ENCODE measurements around the gene ZBTB12. TPM values are rescaled to one million over a fixed set of nuclear protein-coding genes. Genes with fewer than 3 reads are reported as not detected.

ZBTB12 gene
- polyA plus RNA-seq (0.55 to 0.64 TPM (median 0.63 TPM) in 3 replicates), polyA minus RNA-seq (0.73 to 2.1 TPM (median 0.96 TPM) in 3 replicates)
- 0.14 TPM for polyA plus RNA-seq (2011; ENCODE audit: low read depth)
- polyA plus RNA-seq (2011; cell fraction: cytosol; rRNA removed) = 0.56 and 0.77 TPM in 2 replicates
- polyA plus RNA-seq (2011; cell fraction: nucleus; rRNA removed) = 0.42 and 1.1 TPM in 2 replicates
- 0.38 and 2.2 TPM in 2 replicates for polyA plus RNA-seq (2012; ENCODE audit: low replicate concordance)
- polyA minus RNA-seq (2011; cell fraction: cytosol; rRNA and poly(A)+ RNA removed) = 2.1 TPM
- 0.39 and 0.74 TPM in 2 replicates for polyA minus RNA-seq (2011; cell fraction: nucleus; rRNA and poly(A)+ RNA removed)

DNA sequence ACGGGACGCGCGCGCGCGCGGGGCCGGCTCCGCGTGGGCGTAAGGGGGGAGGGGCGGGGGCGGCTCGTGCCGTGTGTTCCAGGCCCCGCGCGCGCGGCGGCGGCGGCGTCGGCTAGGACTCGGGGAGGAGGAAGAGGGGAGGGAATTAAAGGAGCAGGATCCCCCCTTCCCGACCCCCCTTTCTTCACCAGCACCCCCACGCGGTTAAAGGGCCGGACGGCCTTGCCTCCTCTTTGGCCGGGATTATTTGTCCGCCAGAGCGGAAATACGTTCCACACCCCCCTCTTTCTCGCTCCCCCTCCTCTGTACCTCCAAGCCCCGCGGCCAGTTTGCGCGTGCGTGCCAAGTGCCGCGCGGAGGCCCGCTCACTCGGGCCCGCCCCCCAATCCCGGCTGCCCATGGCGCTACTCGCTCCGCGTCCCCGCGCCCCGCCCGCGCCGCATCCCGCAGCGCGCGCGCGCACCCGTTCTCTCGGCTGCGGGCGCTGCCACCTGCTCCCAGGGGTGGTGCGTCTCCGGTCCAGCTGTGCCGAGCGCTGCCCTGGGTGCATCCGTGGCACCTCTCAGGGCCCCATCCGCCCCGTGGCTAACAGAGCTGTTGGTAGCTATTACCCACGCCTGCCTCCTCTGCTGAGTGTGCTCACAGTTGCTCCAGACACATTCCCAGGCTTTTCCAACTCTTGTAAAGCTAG, at the start of gene ZBTB12:
TSS of gene ZBTB12 (minus strand) at position 134 of the 691 bp plus-strand sequence. CDS start 781 bp downstream, outside the sequence.
- Histone ChIP-seq H3K9me3 (ENCODE audit: control insufficient read depth, low read depth, low read length) (no peaks in the 10 kb centered on the region), H3K4me2 (ENCODE audit: control insufficient read depth, extremely low read depth, insufficient read depth, low read depth, low read length) (peak within 1 kb of the TSS; percentile 85), H3K27ac (ENCODE audit: control insufficient read depth, insufficient read depth, low read length) (peak within 1 kb of the TSS; percentile 31), H3K4me1 (ENCODE audit: control insufficient read depth, extremely low read depth, insufficient read depth, low read length) (peaks cover 10% of the 10 kb centered on the region), H3K9me1 (ENCODE audit: control insufficient read depth, extremely low read depth, insufficient read depth, low read length) (no peaks in the 10 kb centered on the region), H3K4me3 (ENCODE audit: control insufficient read depth in 2 of 3, extremely low read depth in 1 of 3, insufficient read depth in 2 of 3, low read depth in 1 of 3, low read length in 3 of 3) (peak within 1 kb of the TSS; percentile 57 to 78 (median 71)), H2AFZ (ENCODE audit: control insufficient read depth, low read length) (peak within 1 kb of the TSS; percentile 75), H4K20me1 (ENCODE audit: control insufficient read depth, extremely low read depth, insufficient read depth, low read length) (no peaks in the 10 kb centered on the region), H3K9ac (ENCODE audit: control insufficient read depth, extremely low read depth, insufficient read depth, low read length) (peak within 1 kb of the TSS; percentile 63), H3K79me2 (ENCODE audit: control insufficient read depth, insufficient read depth, low read length) (no peaks in the 10 kb centered on the region), H3K27me3 (ENCODE audit: control insufficient read depth, extremely low read depth, insufficient read depth, low read length) (no peaks in the 10 kb centered on the region), H3K36me3 (ENCODE audit: control insufficient read depth in 2 of 2, extremely low read depth in 1 of 2, insufficient read depth in 2 of 2, low read length in 2 of 2) (peaks cover 0 to 1% of the 10 kb centered on the region in 2 experiments)
- dilution Hi-C loops (cut with MboI; ENCODE audit: extremely low pct_ligation_motif_present, low sequenced_read_pairs) = no loop called here
- no peak for TF ChIP-seq EZH2 (IDR thresholded peaks at IDR 0.05; ENCODE audit: low read length)
- TF ChIP-seq, protein P1, sequence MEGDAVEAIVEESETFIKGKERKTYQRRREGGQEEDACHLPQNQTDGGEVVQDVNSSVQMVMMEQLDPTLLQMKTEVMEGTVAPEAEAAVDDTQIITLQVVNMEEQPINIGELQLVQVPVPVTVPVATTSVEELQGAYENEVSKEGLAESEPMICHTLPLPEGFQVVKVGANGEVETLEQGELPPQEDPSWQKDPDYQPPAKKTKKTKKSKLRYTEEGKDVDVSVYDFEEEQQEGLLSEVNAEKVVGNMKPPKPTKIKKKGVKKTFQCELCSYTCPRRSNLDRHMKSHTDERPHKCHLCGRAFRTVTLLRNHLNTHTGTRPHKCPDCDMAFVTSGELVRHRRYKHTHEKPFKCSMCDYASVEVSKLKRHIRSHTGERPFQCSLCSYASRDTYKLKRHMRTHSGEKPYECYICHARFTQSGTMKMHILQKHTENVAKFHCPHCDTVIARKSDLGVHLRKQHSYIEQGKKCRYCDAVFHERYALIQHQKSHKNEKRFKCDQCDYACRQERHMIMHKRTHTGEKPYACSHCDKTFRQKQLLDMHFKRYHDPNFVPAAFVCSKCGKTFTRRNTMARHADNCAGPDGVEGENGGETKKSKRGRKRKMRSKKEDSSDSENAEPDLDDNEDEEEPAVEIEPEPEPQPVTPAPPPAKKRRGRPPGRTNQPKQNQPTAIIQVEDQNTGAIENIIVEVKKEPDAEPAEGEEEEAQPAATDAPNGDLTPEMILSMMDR (optimal IDR thresholded peaks at IDR 0.05 in 1 of 3, IDR thresholded peaks at IDR 0.05 in 1 of 3, conservative IDR thresholded peaks at IDR 0.05 in 1 of 3; ENCODE audit: extremely low read depth in 1 of 3, insufficient read depth in 2 of 3, low read length in 3 of 3) = no peak
- DNase-seq (ENCODE audit: low read depth, low spot score) (no peak), FAIRE-seq (no peak)

- Histone ChIP-seq H3K4me1 (ENCODE audit: control insufficient read depth, extremely low read depth, insufficient read depth, low read length) (peaks cover 18% of the 10 kb centered on the region), H2AFZ (ENCODE audit: control insufficient read depth, low read length) (no peak overlapping the region), H3K9me3 (ENCODE audit: control insufficient read depth, low read depth, low read length) (no peaks in the 10 kb centered on the region), H3K4me2 (ENCODE audit: control insufficient read depth, extremely low read depth, insufficient read depth, low read depth, low read length) (no peak overlapping the region), H3K27ac (ENCODE audit: control insufficient read depth, insufficient read depth, low read length) (no peak overlapping the region), H3K4me3 (ENCODE audit: control insufficient read depth in 2 of 3, extremely low read depth in 1 of 3, insufficient read depth in 2 of 3, low read depth in 1 of 3, low read length in 3 of 3) (no peak overlapping the region), H3K9ac (ENCODE audit: control insufficient read depth, extremely low read depth, insufficient read depth, low read length) (no peak overlapping the region), H4K20me1 (ENCODE audit: control insufficient read depth, extremely low read depth, insufficient read depth, low read length) (no peaks in the 10 kb centered on the region), H3K79me2 (ENCODE audit: control insufficient read depth, insufficient read depth, low read length) (no peaks in the 10 kb centered on the region), H3K36me3 (ENCODE audit: control insufficient read depth in 2 of 2, extremely low read depth in 1 of 2, insufficient read depth in 2 of 2, low read length in 2 of 2) (peaks cover 22 to 35% of the 10 kb centered on the region in 2 experiments), H3K27me3 (ENCODE audit: control insufficient read depth, extremely low read depth, insufficient read depth, low read length) (no peaks in the 10 kb centered on the region), H3K9me1 (ENCODE audit: control insufficient read depth, extremely low read depth, insufficient read depth, low read length) (no peaks in the 10 kb centered on the region)
- dilution Hi-C loops (cut with MboI; ENCODE audit: extremely low pct_ligation_motif_present, low sequenced_read_pairs) = no loop called here
- FAIRE-seq (no peak), DNase-seq (ENCODE audit: low read depth, low spot score) (no peak)
- no peak for TF ChIP-seq EZH2 (IDR thresholded peaks at IDR 0.05; ENCODE audit: low read length)
- TF ChIP-seq, protein P1 (optimal IDR thresholded peaks at IDR 0.05 in 1 of 3, IDR thresholded peaks at IDR 0.05 in 1 of 3, conservative IDR thresholded peaks at IDR 0.05 in 1 of 3; ENCODE audit: extremely low read depth in 1 of 3, insufficient read depth in 2 of 3, low read length in 3 of 3) = no peak
These were observed 48.2 kb upstream of the ZBTB12 start for GRCh38 chr6:31949926-31950548.

Measured in keratinocyte (primary cell).